GM12878 (cell line): ENCODE results near the gene KLHL25. TPM values are rescaled to one million over a fixed set of nuclear protein-coding genes. Genes with fewer than 3 reads are reported as not detected.

Experiments
- ATAC-seq: fragments of 200-7000 bp; cut with Tn5 transposase; 3 replicates; pipeline ENCODE4 v1.9.1; 2020; ENCODE audit warnings: mild to moderate bottlenecking, moderate library complexity
- BruUV-seq: library from RNA; stranded (reverse); fragments of 400-500 nt; replicated peaks from 2 replicates; lab custom pipeline; 2021; lab: Mats Ljungman, UMichigan
- CTCF ChIA-PET: fragments of 300-600 bp; sonication (Branson Sonifier 250); formaldehyde crosslinking; extraction: SDS; loops from one replicate; lab custom pipeline; 2021; ENCODE audit warnings: inconsistent platforms; lab: Yijun Ruan, JAX
- POLR2A ChIA-PET: fragments of 350-600 bp; formaldehyde crosslinking; extraction: SDS; loops from one replicate; lab custom pipeline; 2021; ENCODE audit warnings: inconsistent platforms; lab: Charles Lee
- RAD21 ChIA-PET: fragments of 300-600 bp; sonication (Branson Sonifier 250); formaldehyde crosslinking; loops from one replicate; lab custom pipeline; 2023; ENCODE audit warnings: antibody characterized with exemption; ENCODE audit not compliant: unreplicated experiment; lab: Charles Lee
- SMC1A ChIA-PET: fragments of 300-600 bp; sonication (Branson Sonifier 250); formaldehyde crosslinking; loops from one replicate; lab custom pipeline; 2023; ENCODE audit not compliant: unreplicated experiment, uncharacterized antibody; lab: Charles Lee
- DNase-seq: peaks from one replicate; pipeline ENCODE4 v3.0.0-alpha.2; 2011; ENCODE audit warnings: low read depth, low spot score
- FAIRE-seq: peaks from 3 replicates; lab custom pipeline; 2011; peaks lifted over from hg19 to GRCh38; lab: Jason Lieb, UNC
- H2AFZ ChIP-seq: 2 replicates; pipeline ENCODE4 v1.6.0; 2011; ENCODE audit warnings: low read depth, low read length, control low read depth; ENCODE audit not compliant: control insufficient read depth
- H3K27ac ChIP-seq: 2 replicates; pipeline ENCODE4 v1.5.1; 2011; ENCODE audit warnings: control low read depth; ENCODE audit not compliant: control insufficient read depth, insufficient read depth
- H3K27me3 ChIP-seq, 2 experiments: replicated peaks in 1 of 2; 2 replicates each; pipeline versions ENCODE4 v1.6.0 to v1.6.1; 2011; ENCODE audit warnings: low read length in 1 of 2; ENCODE audit not compliant: control insufficient read depth in 2 of 2, insufficient read depth in 2 of 2
- H3K36me3 ChIP-seq, 2 experiments: 2 replicates each; pipeline ENCODE4 v1.5.1; 2011; ENCODE audit warnings: low read length in 1 of 2; ENCODE audit not compliant: control insufficient read depth in 2 of 2, insufficient read depth in 2 of 2
- H3K4me1 ChIP-seq: 2 replicates; pipeline ENCODE4 v1.6.1; 2011; ENCODE audit warnings: mild to moderate bottlenecking, low read length, moderate library complexity, mixed read lengths; ENCODE audit not compliant: control insufficient read depth, insufficient read depth
- H3K4me2 ChIP-seq: 2 replicates; pipeline ENCODE4 v1.6.0; 2011; ENCODE audit warnings: control low read depth; ENCODE audit not compliant: control insufficient read depth, insufficient read depth
- H3K4me3 ChIP-seq: fragments of 200-600 bp; sonication (generic); 2 replicates; pipeline ENCODE4 v1.5.1; 2016
- H3K79me2 ChIP-seq: 2 replicates; pipeline ENCODE4 v1.6.0; 2011; ENCODE audit warnings: low read length; ENCODE audit not compliant: control insufficient read depth, insufficient read depth
- H3K9ac ChIP-seq: 2 replicates; pipeline ENCODE4 v1.8.0; 2011; ENCODE audit warnings: low read length, control low read depth, mixed read lengths; ENCODE audit not compliant: control insufficient read depth, insufficient read depth
- H3K9me3 ChIP-seq: replicated peaks from 3 replicates; pipeline ENCODE4 v1.5.1; 2011; ENCODE audit warnings: mild to moderate bottlenecking, low read length; ENCODE audit not compliant: control insufficient read depth, insufficient read depth
- H4K20me1 ChIP-seq: 2 replicates; pipeline ENCODE4 v1.6.0; 2011; ENCODE audit not compliant: control insufficient read depth, insufficient read depth
- ATF7 ChIP-seq: fragments of 450-650 bp; IDR thresholded peaks from 2 replicates; pipeline ENCODE4 v1.6.1; 2016; ENCODE audit warnings: low read depth, mild to moderate bottlenecking
- CBX5 ChIP-seq: sonication (generic); IDR thresholded peaks from 2 replicates; pipeline ENCODE4 v1.6.1; 2016; ENCODE audit warnings: low read depth, moderate library complexity, mild to moderate bottlenecking, inconsistent platforms
- EP300 ChIP-seq, 2 experiments: fragments of 150-350 bp in 1 of 2; IDR thresholded peaks; 2 replicates each; pipeline ENCODE4 v1.6.1; 2011 to 2012; ENCODE audit warnings: low read depth in 2 of 2, low read length in 2 of 2, borderline replicate concordance in 1 of 2, improper control_type of control experiment in 1 of 2, inconsistent platforms in 1 of 2; ENCODE audit not compliant: control insufficient read depth in 1 of 2
- HDAC6 ChIP-seq: fragments of 200-600 bp; sonication (generic); IDR thresholded peaks from one replicate; pipeline ENCODE4 v1.8.0; 2017; ENCODE audit warnings: antibody characterized with exemption; ENCODE audit not compliant: unreplicated experiment
- JUNB ChIP-seq: IDR thresholded peaks from 2 replicates; pipeline ENCODE4 v1.6.1; 2016; ENCODE audit warnings: antibody characterized with exemption, mild to moderate bottlenecking
- JUND ChIP-seq: IDR thresholded peaks from 2 replicates; pipeline ENCODE4 v1.6.1; 2012; ENCODE audit warnings: low read depth, mild to moderate bottlenecking, low read length, improper control_type of control experiment, moderate library complexity
- KAT2A ChIP-seq: conservative IDR thresholded peaks from 2 replicates; pipeline ENCODE4 v1.6.1; 2011; ENCODE audit warnings: low read depth, low read length; ENCODE audit not compliant: control insufficient read depth
- NFIC ChIP-seq: IDR thresholded peaks from 2 replicates; pipeline ENCODE4 v1.6.1; 2012; ENCODE audit warnings: low read depth, mild to moderate bottlenecking, inconsistent platforms, low read length, moderate library complexity
- POLR2AphosphoS2 ChIP-seq: IDR thresholded peaks from 2 replicates; pipeline ENCODE4 v1.6.1; 2011; ENCODE audit warnings: low read depth, mild to moderate bottlenecking, low read length, improper control_type of control experiment, moderate library complexity
- SREBF1 ChIP-seq: IDR thresholded peaks from 2 replicates; pipeline ENCODE4 v1.6.1; 2012; ENCODE audit warnings: mild to moderate bottlenecking, low read length
- STAT1 ChIP-seq: fragments of 450-650 bp; conservative IDR thresholded peaks from 2 replicates; pipeline ENCODE4 v1.6.1; 2014; ENCODE audit warnings: antibody characterized with exemption, mild to moderate bottlenecking
- TCF3 ChIP-seq: IDR thresholded peaks from 2 replicates; pipeline ENCODE4 v1.6.1; 2012; ENCODE audit warnings: low read depth, mild to moderate bottlenecking, low read length, borderline replicate concordance; ENCODE audit not compliant: insufficient read depth
- TCF7 ChIP-seq: IDR thresholded peaks from 2 replicates; pipeline ENCODE4 v1.6.1; 2014; ENCODE audit warnings: antibody characterized with exemption, borderline replicate concordance
- YY1 ChIP-seq: IDR thresholded peaks from 2 replicates; pipeline ENCODE4 v1.6.1; 2011; ENCODE audit warnings: low read depth, mild to moderate bottlenecking, low read length
- ZNF207 ChIP-seq: fragments of 450-650 bp; IDR thresholded peaks from 2 replicates; pipeline ENCODE4 v1.6.1; 2014; ENCODE audit warnings: antibody characterized with exemption, mild to moderate bottlenecking, borderline replicate concordance
- WGBS: methylation state at CpG from one replicate; pipeline ENCODE4 v1.1.6; 2016; ENCODE audit warnings: low lambda C conversion rate; ENCODE audit not compliant: insufficient replicate concordance, insufficient coverage; ENCODE audit errors: missing lambda C conversion rate; 5-methylcytosine and 5-hydroxymethylcytosine counted together
- in situ Hi-C: fragments of 300-500 bp; cut with MboI; formaldehyde crosslinking; loops from 9 replicates; pipeline ENCODE4 v1.14.3; 2018; ENCODE audit warnings: mixed read lengths
- intact Hi-C: fragments of 100-400 bp; cut with micrococcal nuclease; formaldehyde crosslinking; loops from one replicate; pipeline ENCODE4 v1.14.2; 2022; ENCODE audit not compliant: unreplicated experiment
- polyA plus RNA-seq, 11 experiments: library from polyadenylated mRNA; depleted of rRNA in 4 of 11; unstranded in 6 of 11; stranded (reverse) in 5 of 11; fragments of >200 nt; fragmentation: Nextera tagmentation in 4 of 11; fragmentation: Illumina TruSeq in 1 of 11; extraction: Ambion mirVana in 4 of 11; extraction: Trizol in 1 of 11; gene quantifications; 1 replicate in 1 of 11; 2 replicates in 10 of 11; pipeline versions ENCODE4 v1.2.1 to v1.2.3, GENCODE V29; 2011 to 2016; ENCODE audit warnings: inconsistent platforms in 2 of 11, missing spikeins in 2 of 11, low read depth in 1 of 11
- total RNA-seq, 4 experiments: library from RNA; depleted of rRNA in 3 of 4; stranded (reverse); fragments of >200 nt in 3 of 4; fragmentation: Illumina TruSeq in 1 of 4; extraction: Trizol in 1 of 4; gene quantifications; 2 replicates each; pipeline versions ENCODE4 v1.2.1 to v1.2.3, GENCODE V29; 2013 to 2021
- TF ChIP-seq, protein P1 (sequence below), 3 experiments: IDR thresholded peaks in 2 of 3; conservative IDR thresholded peaks in 1 of 3; 2 replicates each; pipeline ENCODE4 v1.5.1; 2011; ENCODE audit warnings: low read depth in 3 of 3, low read length in 3 of 3, mild to moderate bottlenecking in 3 of 3, control low read depth in 2 of 3, moderate library complexity in 2 of 3, inconsistent platforms in 1 of 3, mixed read lengths in 1 of 3; ENCODE audit not compliant: control insufficient read depth in 2 of 3, insufficient read depth in 1 of 3; ENCODE audit errors: extremely low read depth in 1 of 3

KLHL25 gene
- total and polyA plus RNA-seq, 10 of the 15 experiments (the other 5 are each of a cell fraction or from before 2014, with no cell fraction given) = 0.04 to 3.0 (median 2.1) TPM; not detected in 1

DNA sequence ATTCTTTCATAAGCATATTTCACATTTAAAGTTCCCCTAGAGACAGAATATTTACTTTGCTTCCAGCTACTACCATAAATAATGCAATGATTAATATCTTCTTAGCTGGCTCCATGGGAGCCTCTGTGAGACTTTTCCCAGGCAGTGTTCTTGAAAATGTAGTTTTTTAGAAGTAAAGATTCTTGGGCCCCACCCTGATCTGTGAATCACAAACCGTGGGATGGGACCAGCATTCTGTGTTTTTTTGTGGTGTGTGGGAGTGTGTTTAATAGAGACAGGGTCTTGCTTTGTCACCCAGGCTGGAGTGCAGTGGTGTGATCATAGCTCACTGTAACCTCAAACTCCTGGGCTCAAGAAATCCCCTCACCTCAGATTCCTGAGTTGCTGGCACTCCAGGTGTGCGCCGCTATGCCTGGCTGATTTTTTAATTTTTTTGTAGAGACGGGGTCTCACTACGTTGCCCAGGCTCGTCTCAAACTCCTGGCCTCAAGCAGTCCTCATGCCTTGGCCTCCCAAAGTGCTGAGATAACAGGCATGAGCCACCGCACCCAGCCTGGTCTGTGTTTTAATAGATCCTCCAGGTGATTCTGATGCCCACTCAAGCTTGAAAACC lies 83.0 kb downstream of the KLHL25 start (continued):
- TF ChIP-seq, protein P1, sequence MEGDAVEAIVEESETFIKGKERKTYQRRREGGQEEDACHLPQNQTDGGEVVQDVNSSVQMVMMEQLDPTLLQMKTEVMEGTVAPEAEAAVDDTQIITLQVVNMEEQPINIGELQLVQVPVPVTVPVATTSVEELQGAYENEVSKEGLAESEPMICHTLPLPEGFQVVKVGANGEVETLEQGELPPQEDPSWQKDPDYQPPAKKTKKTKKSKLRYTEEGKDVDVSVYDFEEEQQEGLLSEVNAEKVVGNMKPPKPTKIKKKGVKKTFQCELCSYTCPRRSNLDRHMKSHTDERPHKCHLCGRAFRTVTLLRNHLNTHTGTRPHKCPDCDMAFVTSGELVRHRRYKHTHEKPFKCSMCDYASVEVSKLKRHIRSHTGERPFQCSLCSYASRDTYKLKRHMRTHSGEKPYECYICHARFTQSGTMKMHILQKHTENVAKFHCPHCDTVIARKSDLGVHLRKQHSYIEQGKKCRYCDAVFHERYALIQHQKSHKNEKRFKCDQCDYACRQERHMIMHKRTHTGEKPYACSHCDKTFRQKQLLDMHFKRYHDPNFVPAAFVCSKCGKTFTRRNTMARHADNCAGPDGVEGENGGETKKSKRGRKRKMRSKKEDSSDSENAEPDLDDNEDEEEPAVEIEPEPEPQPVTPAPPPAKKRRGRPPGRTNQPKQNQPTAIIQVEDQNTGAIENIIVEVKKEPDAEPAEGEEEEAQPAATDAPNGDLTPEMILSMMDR (IDR thresholded peaks at IDR 0.05 in 2 of 3, conservative IDR thresholded peaks at IDR 0.05 in 1 of 3; ENCODE audit: control insufficient read depth in 2 of 3, extremely low read depth in 1 of 3, insufficient read depth in 1 of 3, low read depth in 3 of 3, low read length in 3 of 3) = no peak
- no peak for TF ChIP-seq HDAC6
- TF ChIP-seq POLR2AphosphoS2 = no peak
- TF ChIP-seq ZNF207 = no peak
- no peak for TF ChIP-seq CBX5
- TF ChIP-seq TCF3 = no peak
- no peak for TF ChIP-seq JUNB
- TF ChIP-seq ATF7 = no peak

DNA sequence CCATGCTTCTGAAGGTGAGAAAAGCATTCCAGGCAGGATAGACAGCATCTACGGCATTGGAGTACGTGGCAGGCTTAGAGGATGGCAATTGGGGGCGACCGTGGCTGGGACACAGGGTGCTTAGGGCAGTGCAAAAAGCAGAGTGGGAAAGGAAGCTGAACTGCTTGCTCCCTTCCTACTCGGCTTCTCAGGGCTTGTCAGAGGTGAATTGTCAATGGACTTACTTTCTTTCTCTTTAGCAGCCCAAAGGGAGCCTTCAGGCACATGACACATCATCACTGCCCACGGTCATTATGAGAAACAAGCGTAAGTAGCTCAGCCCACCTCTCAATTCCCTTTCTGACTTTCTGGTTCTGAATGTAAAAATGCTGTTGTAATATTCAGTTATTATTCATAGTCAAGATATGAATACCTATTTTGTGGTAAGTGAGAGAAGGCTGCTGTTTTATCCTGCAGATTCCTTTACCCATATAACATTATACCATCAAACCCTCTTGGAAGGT lies 84.3 kb downstream of the KLHL25 start:
- POLR2A ChIA-PET = interaction anchor here (0.7 to 5.4 kb wide), 4 partner anchors 9 to 222 kb away, joined by 3 to 86 read pairs (median 9); no protein-coding TSS in a partner anchor
- Histone ChIP-seq H3K4me3 (peak overlapping the region; percentile 52), H4K20me1 (no peaks in the 10 kb centered on the region), H3K9me3 (no peaks in the 10 kb centered on the region), H3K27ac (peak overlapping the region; percentile 99), H2AFZ (no peak overlapping the region), H3K9ac (peak overlapping the region; percentile 79), H3K79me2 (peaks cover 59% of the 10 kb centered on the region), H3K27me3 (no peaks in the 10 kb centered on the region), H3K4me1 (peaks cover 51% of the 10 kb centered on the region), H3K36me3 (peaks cover 4 to 21% of the 10 kb centered on the region in 2 experiments), H3K4me2 (peak overlapping the region; percentile 99)
- RAD21 ChIA-PET = interaction anchor here (1.0 to 5.7 kb wide), 7 partner anchors 9 to 222 kb away, joined by 5 to 90 read pairs (median 6); no protein-coding TSS in a partner anchor
- FAIRE-seq = peak; percentile 61
- intact Hi-C loops (loop anchor here (5.0 kb wide), 1 partner anchor 223 kb away; no protein-coding TSS in a partner anchor), in situ Hi-C loops (no loop called here)
- SMC1A ChIA-PET = interaction anchor here (0.8 to 5.6 kb wide), 11 partner anchors 7 to 299 kb away, joined by 3 to 142 read pairs (median 4); no protein-coding TSS in a partner anchor
- CTCF ChIA-PET = interaction anchor here (1.2 to 5.4 kb wide), 3 partner anchors 10 to 19 kb away, joined by 4 to 59 read pairs (median 25); no protein-coding TSS in a partner anchor
- peak; percentile 75 for DNase-seq
- WGBS = 8% methylated on average over 7 of the region's 7 CpGs
- no TSS peak for BruUV-seq
- ATAC-seq = peak; percentile 66
- TF ChIP-seq EP300 (IDR thresholded peaks at IDR 0.05; ENCODE audit: borderline replicate concordance in 1 of 2, control insufficient read depth in 1 of 2, low read depth in 2 of 2, low read length in 2 of 2) = peak; percentile 79 to 96; a peak in 3 of 4 replicates
- no peak for TF ChIP-seq YY1
- TF ChIP-seq KAT2A = no peak
- no peak for TF ChIP-seq SREBF1
- TF ChIP-seq JUND = peak; percentile 41; the same call in 1 of the 2 replicates
- TF ChIP-seq STAT1 = no peak
- peak; percentile 99 for TF ChIP-seq NFIC
- peak; percentile 67; the same call in 1 of the 2 replicates for TF ChIP-seq TCF7
